DND-41 (cell line): ENCODE measurements around the gene AGRN.

Experiments used
- EZH2 ChIP-seq: IDR thresholded peaks from 3 replicates; pipeline ENCODE4 v1.6.1; 2012; ENCODE audit warnings: borderline replicate concordance, low read depth, mild to moderate bottlenecking, moderate library complexity, low read length, inconsistent platforms; ENCODE audit not compliant: severe bottlenecking
- TF ChIP-seq, protein P1 (sequence below): IDR thresholded peaks from 2 replicates; pipeline ENCODE4 v1.5.1; 2012; ENCODE audit warnings: borderline replicate concordance, low read length, moderate library complexity, mild to moderate bottlenecking; ENCODE audit not compliant: poor library complexity, severe bottlenecking; ENCODE audit errors: extremely low read depth

DNA sequence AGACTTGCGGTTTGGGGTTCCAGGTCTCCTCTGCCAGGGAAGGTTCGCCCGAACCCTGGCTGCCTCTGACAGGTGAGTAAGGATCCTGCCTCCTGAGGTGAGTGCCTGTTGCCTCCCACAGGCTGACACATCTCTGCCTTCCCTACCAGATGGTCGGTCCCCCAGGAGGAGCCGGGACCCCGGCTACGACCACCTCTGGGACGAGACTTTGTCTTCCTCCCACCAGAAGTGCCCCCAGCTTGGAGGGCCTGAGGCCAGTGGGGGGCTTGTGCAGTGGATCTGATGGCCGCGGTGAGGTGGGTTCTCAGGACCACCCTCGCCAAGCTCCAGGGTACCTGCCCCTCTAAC is 45.7 kb upstream of the AGRN start:
- TF ChIP-seq EZH2: no peak
- TF ChIP-seq, protein P1, sequence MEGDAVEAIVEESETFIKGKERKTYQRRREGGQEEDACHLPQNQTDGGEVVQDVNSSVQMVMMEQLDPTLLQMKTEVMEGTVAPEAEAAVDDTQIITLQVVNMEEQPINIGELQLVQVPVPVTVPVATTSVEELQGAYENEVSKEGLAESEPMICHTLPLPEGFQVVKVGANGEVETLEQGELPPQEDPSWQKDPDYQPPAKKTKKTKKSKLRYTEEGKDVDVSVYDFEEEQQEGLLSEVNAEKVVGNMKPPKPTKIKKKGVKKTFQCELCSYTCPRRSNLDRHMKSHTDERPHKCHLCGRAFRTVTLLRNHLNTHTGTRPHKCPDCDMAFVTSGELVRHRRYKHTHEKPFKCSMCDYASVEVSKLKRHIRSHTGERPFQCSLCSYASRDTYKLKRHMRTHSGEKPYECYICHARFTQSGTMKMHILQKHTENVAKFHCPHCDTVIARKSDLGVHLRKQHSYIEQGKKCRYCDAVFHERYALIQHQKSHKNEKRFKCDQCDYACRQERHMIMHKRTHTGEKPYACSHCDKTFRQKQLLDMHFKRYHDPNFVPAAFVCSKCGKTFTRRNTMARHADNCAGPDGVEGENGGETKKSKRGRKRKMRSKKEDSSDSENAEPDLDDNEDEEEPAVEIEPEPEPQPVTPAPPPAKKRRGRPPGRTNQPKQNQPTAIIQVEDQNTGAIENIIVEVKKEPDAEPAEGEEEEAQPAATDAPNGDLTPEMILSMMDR: no peak
